AG09309 (cell line): ENCODE data around the gene CSH1.
"Not testable (repeated sequence)": the region's sequence is repeated elsewhere in the genome, so short reads cannot be mapped to it uniquely, and the experiment has no call there.

Experiments
- DNase-seq: peaks from one replicate; pipeline ENCODE4 v3.0.0-alpha.2; 2010; ENCODE audit warnings: low read depth
- H3K4me3 ChIP-seq: 2 replicates; pipeline ENCODE4 v1.5.1; 2011; ENCODE audit warnings: mild to moderate bottlenecking, low read depth, low read length, moderate library complexity; ENCODE audit not compliant: control insufficient read depth
- TF ChIP-seq, protein P1 (sequence below): IDR thresholded peaks from 2 replicates; pipeline ENCODE4 v1.5.1; 2011; ENCODE audit warnings: mild to moderate bottlenecking, low read depth, low read length, inconsistent platforms; ENCODE audit not compliant: insufficient read depth, control insufficient read depth; ENCODE audit errors: missing control alignments

Gene CSH1

DNA sequence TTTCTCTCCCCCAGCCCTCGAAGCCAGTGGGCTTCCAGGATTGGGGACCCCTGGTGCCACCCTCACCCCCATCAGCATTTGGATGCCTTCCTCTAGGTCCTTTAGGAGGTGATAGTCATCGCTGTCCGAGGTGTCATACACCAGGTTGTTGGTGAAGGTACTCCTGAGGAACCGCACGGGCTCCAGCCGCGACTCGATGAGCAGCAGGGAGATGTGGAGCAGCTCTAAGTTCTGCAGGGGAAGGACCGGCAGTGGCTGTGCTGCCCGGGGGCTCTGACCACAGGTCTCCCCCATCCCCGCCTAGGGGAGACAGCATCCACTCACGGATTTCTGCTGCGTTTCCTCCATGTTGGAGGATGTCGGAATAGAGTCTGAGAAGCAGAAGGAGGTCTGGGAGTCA lies 13.7 kb upstream of the CSH1 start:
- TF ChIP-seq, protein P1, sequence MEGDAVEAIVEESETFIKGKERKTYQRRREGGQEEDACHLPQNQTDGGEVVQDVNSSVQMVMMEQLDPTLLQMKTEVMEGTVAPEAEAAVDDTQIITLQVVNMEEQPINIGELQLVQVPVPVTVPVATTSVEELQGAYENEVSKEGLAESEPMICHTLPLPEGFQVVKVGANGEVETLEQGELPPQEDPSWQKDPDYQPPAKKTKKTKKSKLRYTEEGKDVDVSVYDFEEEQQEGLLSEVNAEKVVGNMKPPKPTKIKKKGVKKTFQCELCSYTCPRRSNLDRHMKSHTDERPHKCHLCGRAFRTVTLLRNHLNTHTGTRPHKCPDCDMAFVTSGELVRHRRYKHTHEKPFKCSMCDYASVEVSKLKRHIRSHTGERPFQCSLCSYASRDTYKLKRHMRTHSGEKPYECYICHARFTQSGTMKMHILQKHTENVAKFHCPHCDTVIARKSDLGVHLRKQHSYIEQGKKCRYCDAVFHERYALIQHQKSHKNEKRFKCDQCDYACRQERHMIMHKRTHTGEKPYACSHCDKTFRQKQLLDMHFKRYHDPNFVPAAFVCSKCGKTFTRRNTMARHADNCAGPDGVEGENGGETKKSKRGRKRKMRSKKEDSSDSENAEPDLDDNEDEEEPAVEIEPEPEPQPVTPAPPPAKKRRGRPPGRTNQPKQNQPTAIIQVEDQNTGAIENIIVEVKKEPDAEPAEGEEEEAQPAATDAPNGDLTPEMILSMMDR, result no peak
- no peak overlapping the region for H3K4me3 ChIP-seq
- DNase-seq, result no peak

- not testable (repeated sequence) for DNase-seq, H3K4me3 ChIP-seq
Measured at GRCh38 chr17:63909586-63909985, 13.2 kb upstream of the CSH1 start.

GRCh38 chr17:63907161-63907778 lies 10.9 kb upstream of the CSH1 start:
- DNase-seq, H3K4me3 ChIP-seq: not testable (repeated sequence)
- TF ChIP-seq, protein P1, result peak; percentile 11

DNA sequence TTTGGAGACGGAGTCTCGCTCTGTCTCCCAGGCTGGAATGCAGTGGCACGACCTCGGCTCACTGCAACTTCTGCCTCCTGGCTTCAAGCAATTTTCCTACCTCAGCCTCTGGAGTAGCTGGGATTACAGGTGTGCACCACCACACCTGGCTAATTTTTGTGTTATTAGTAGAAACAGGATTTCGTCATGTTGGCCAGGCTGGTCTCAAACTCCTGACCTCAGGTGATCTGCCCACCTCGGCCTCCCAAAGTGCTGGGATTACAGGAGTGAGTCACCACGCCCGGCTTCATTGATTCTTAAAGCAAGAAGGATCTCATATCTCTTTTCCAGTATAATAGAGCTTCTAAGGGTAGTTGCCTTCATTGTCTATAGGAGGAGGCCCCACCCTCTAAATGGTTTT lies 8.4 kb upstream of the CSH1 start:
- not testable (repeated sequence) for DNase-seq, H3K4me3 ChIP-seq

DNA sequence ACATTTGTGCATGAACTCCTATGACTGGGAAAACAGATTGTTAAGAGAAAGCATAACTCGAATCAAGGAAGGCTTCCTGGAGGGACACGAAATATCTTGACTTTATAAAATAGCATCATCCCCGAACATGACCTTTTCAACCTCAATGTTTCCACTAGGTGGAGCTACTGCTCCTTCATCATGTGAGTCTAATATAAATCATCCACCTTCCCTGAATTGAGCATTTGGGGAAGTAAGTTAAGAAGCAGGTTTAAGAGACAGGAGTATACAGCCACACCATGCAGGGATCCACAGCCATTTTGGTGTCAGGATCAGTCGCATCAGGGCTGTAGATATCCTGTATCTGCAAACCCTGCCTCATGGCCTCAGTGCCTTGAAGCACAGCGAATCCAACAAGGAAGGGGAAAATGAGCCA lies 7.4 kb upstream of the CSH1 start:
- not testable (repeated sequence) for H3K4me3 ChIP-seq, DNase-seq
- TF ChIP-seq, protein P1, result peak; percentile 24

GRCh38 chr17:63901971-63902370 lies 5.6 kb upstream of the CSH1 start:
- DNase-seq, H3K4me3 ChIP-seq: not testable (repeated sequence)

DNA sequence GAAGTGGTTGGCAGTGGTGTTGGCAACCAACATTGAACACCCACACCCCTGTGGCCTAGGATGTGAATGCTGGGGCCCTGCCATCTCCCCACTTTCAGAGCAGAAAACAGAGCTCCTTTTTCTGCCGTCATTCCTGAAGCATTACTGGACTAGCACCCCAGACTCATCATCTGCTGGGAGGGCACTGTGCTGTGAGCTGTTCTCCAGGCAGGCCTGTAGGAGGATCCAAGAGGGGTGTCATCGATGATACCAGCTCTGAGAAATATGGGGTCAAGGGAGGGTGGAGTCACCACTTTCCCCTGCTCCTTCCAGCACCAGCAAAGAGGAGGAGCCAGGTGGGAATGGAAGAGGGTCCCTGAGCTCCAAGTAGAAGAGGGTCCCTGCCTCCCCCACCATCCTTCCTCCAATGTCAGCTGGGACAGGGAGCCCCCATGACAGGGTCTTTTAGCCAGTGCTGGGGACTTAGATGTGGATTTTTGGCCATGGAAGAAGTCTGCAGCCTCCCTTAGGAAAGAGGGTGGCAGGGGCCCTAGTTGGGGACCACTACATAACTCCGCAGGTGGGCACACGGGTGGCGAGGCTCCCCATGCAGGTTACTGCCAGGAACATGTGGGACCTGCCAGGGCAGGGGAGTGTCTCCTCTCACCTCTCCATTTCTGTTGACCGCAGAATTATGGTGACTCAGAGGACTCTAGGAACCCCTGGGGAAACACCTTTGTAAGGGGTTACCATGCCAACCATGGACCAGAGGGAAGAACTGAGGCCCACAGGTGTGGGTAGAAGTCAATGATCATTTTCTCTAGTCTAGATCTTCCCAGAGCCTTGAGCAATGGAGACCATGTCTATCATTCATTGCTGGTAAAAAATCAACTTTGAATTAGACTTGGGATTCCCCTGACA lies 2.8 kb upstream of the CSH1 start:
- not testable (repeated sequence) for DNase-seq, H3K4me3 ChIP-seq
- TF ChIP-seq, protein P1, result peak; percentile 3

- not testable (repeated sequence) for DNase-seq, H3K4me3 ChIP-seq
Measured at GRCh38 chr17:63894821-63895220, 1.6 kb downstream of the CSH1 start.

DNA sequence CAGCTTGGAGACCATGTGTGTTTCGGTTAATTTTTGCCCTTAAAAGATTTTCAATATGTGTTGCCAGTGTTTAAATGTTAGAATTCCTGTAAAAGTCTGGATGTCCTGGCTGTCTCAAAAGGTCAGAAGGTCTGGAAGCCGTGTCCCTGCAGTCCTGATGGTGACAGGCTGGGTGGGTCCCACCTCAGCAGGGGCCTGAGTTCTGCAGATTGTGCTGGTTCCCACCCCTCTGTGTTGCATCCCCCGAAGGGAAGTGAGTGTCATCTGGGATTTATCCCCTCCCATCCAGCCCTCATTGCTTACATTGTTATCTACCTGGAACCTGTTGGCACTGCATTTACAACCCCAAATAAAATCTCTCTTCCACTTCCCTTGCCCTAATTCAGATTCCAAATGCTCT lies 2.4 kb downstream of the CSH1 start:
- DNase-seq, H3K4me3 ChIP-seq: not testable (repeated sequence)
